Type B pancreatic cell (in vitro differentiated cells): ENCODE measurements around the gene SFTPB. TPM values are rescaled to one million over a fixed set of nuclear protein-coding genes. Genes with fewer than 3 reads are reported as not detected.

Experiments
- DNase-seq: peaks from one replicate; pipeline ENCODE4 v3.0.0; 2021; ENCODE audit warnings: mixed read lengths; ENCODE audit not compliant: unreplicated experiment; ENCODE audit errors: extremely low spot score
- H3K27ac Mint-ChIP-seq: 2 replicates; pipeline ENCODE4 v1.8.0; 2021; ENCODE audit warnings: mild to moderate bottlenecking, mixed read lengths
- H3K27me3 Mint-ChIP-seq: 2 replicates; pipeline ENCODE4 v1.8.0; 2021; ENCODE audit warnings: mixed read lengths
- H3K36me3 Mint-ChIP-seq: 2 replicates; pipeline ENCODE4 v1.8.0; 2021; ENCODE audit warnings: mixed read lengths
- H3K4me1 Mint-ChIP-seq: one replicate; pipeline ENCODE4 v1.8.0; 2021; ENCODE audit warnings: mixed read lengths; ENCODE audit not compliant: unreplicated experiment
- H3K4me3 Mint-ChIP-seq: 2 replicates; pipeline ENCODE4 v1.8.0; 2021; ENCODE audit warnings: mild to moderate bottlenecking, mixed read lengths
- H3K9me3 Mint-ChIP-seq: 2 replicates; pipeline ENCODE4 v1.8.0; 2021; ENCODE audit warnings: mixed read lengths
- CTCF ChIP-seq: fragments of 200-600 bp; sonication (generic); conservative IDR thresholded peaks from 2 replicates; pipeline ENCODE4 v1.5.0; 2021; ENCODE audit warnings: antibody characterized with exemption, mild to moderate bottlenecking
- total RNA-seq: library from RNA; stranded (reverse); gene quantifications from 2 replicates; pipeline ENCODE4 v1.2.1, GENCODE V29; 2021; ENCODE audit warnings: low replicate concordance

Gene SFTPB
- total RNA-seq, 1 donor from 2014 or later, result 2.7 TPM

DNA sequence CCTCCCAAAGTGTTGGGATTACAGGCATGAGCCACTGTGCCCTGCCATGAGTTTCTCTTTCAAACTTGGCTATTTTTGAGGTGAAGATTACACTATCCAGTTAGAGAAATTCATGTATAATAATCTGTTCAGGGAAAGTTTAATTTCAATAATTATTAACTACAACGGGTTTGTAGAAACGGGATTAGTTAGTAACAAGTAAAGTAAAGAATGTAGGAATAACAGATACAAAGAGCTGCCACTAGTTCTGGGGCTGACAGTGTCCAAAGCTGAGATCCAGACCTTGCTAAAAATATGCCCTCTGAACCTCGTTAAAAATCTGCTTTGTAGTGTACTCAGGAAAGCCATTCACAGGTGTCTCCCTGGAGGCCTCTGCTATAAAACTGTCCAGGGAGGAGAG lies 16.9 kb downstream of the SFTPB start:
- no peak for DNase-seq
- H3K27me3 Mint-ChIP-seq, result no peaks in the 10 kb centered on the region
- peaks cover 24% of the 10 kb centered on the region for H3K36me3 Mint-ChIP-seq
- no peaks in the 10 kb centered on the region for H3K9me3 Mint-ChIP-seq
- TF ChIP-seq CTCF, result no peak
- H3K4me1 Mint-ChIP-seq, result no peaks in the 10 kb centered on the region
- no peak overlapping the region for H3K27ac Mint-ChIP-seq
- no peak overlapping the region for H3K4me3 Mint-ChIP-seq

DNA sequence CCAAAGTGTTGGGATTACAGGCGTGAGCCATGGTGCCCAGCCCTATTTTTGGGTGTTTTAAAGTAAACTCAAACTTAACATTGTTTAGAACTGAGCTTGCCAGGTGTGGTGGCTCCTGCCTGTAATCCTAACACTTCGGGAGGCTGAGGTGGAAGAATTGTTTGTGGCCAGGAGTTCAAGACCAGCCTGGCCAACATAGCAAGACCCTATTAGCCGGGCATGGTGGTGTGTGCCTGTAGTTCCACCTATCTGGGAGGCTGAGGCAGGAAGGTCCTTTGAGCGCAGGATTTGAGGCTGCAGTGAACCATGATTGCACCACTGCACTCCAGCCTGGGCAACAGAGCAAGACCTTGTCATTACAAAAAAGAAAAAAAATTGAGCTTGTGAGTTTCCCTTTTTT lies 17.5 kb downstream of the SFTPB start:
- Mint-ChIP-seq H3K27me3 (no peaks in the 10 kb centered on the region), H3K36me3 (peaks cover 24% of the 10 kb centered on the region)

DNA sequence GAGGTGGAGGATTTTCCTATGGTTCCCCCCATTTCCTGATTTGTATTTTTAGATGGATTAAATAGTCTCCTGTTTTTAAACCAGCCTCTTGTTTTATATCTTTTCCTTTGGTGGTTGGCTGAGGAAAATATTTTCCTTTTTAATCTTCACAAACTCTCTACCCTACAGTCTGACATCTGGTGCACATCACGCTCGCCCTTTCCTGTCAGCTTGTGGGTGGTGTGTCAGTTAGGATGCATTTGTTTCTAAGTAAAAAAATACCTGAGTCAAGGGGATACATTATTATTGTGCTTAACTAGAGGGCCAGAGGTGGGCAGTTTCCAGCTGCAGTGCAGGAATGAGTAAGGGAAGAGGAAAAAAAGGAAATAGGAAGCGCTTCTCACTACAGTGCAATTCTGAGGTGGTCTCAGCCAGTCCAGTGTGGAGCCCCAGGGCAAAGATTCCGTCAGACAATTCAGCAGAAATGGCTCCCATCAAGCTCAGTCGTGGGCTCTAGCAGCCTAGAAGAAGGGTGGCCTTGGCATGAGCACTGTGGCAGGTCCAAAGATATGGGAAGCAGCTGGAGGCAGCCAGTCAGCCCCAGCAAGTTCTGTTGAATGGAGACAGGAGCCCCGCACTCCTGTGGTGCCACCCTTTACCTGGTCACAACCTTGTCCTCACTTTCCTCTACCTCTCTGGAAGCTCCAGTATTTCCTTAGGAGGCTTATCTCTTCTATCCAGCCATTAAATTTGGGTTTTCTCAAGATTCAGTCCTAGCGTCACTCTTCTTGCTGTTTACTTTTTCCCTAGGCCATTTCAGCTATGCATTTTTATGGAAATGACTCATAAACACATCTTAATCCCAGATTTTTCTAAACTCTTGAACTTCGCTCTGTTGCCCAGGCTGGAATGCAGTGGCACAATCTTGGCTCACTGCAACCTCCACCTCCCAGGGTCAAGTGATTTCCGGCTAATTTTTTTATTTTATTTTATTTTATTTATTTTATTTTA lies 18.5 kb downstream of the SFTPB start:
- Mint-ChIP-seq H3K27me3 (no peaks in the 10 kb centered on the region), H3K4me1 (no peaks in the 10 kb centered on the region), H3K4me3 (no peak overlapping the region), H3K27ac (no peak overlapping the region), H3K36me3 (peaks cover 24% of the 10 kb centered on the region), H3K9me3 (no peaks in the 10 kb centered on the region)
- TF ChIP-seq CTCF, result no peak
- DNase-seq, result no peak

More for the DNA sequence above, 17.5 kb downstream of the SFTPB start:
- TF ChIP-seq CTCF, result no peak
- Mint-ChIP-seq H3K4me3 (no peak overlapping the region), H3K4me1 (no peaks in the 10 kb centered on the region), H3K27ac (no peak overlapping the region), H3K9me3 (no peaks in the 10 kb centered on the region)
- no peak for DNase-seq

GRCh38 chr2:85648619-85649018 lies 19.4 kb downstream of the SFTPB start:
- Mint-ChIP-seq H3K27ac (peak overlapping the region; percentile 62), H3K9me3 (no peaks in the 10 kb centered on the region), H3K4me3 (no peak overlapping the region), H3K27me3 (no peaks in the 10 kb centered on the region), H3K36me3 (peaks cover 24% of the 10 kb centered on the region), H3K4me1 (no peaks in the 10 kb centered on the region)
- peak; percentile 66 for TF ChIP-seq CTCF
- no peak for DNase-seq

DNA sequence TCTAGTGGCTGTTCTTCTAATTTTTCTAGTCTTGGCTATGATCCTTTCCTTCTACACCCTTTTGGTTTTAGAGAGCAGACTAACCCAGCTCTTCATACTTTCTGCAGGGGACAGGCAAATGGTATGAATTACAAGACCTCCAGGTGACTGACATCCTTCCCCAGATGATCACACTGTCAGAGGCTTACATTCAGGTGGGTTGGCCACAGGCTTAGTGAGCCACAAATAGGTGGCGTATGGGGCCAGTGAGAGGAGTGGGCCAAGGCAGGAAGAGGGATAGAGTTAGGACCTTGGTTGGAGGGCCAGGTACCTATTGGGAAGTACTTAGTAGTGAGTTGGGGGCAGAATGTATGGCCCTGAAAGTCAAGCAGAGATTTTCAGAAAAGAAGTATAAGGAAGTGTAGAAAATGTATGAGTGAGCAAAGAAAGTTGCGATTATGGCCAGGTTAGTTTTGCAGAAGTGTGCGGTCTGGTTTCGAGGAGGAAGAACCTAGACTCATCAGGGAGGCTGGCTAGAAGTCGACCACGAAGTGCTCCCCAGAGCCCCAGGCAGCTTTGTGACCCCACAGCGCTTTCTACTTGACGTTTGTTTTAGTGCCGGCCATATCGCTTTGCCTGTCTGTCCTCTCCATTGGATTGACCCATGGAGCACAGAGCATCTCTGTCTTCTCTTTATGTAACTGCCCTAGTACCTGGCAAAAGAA lies 20.0 kb downstream of the SFTPB start:
- H3K9me3 Mint-ChIP-seq, result no peaks in the 10 kb centered on the region
- H3K27ac Mint-ChIP-seq, result peak overlapping the region; percentile 62
- no peak for TF ChIP-seq CTCF
- H3K4me3 Mint-ChIP-seq, result no peak overlapping the region
- H3K4me1 Mint-ChIP-seq, result no peaks in the 10 kb centered on the region
- DNase-seq, result no peak
- H3K36me3 Mint-ChIP-seq, result peaks cover 20% of the 10 kb centered on the region
- H3K27me3 Mint-ChIP-seq, result no peaks in the 10 kb centered on the region
